ENCODE measurements around the gene MYEOV. TPM values are rescaled to one million over a fixed set of nuclear protein-coding genes. Genes with fewer than 3 reads are reported as not detected.

Gene MYEOV
- total RNA-seq, 1 experiment from 2014 or later: 1.4 TPM

GRCh38 chr11:69337211-69337721, 43.3 kb downstream of the MYEOV start (continued):
- TF ChIP-seq CBFB (CRISPR knock-in tag; IDR thresholded peaks at IDR 0.05; ENCODE audit: low read depth) (no peak), NR1H2 (CRISPR knock-in tag; IDR thresholded peaks at IDR 0.05) (no peak), NFE2L1 (CRISPR knock-in tag; IDR thresholded peaks at IDR 0.05) (no peak), ZNF423 (CRISPR knock-in tag; IDR thresholded peaks at IDR 0.05) (no peak), RELA (CRISPR knock-in tag; IDR thresholded peaks at IDR 0.05; ENCODE audit: borderline replicate concordance) (no peak), ZNF138 (CRISPR knock-in tag; conservative IDR thresholded peaks at IDR 0.05) (no peak), ZNF317 (CRISPR knock-in tag; IDR thresholded peaks at IDR 0.05; ENCODE audit: borderline replicate concordance, low read depth) (no peak), HMGA2 (CRISPR knock-in tag; IDR thresholded peaks at IDR 0.05) (no peak), OVOL2 (CRISPR knock-in tag; IDR thresholded peaks at IDR 0.05; ENCODE audit: borderline replicate concordance) (no peak), ATF3 (CRISPR knock-in tag; conservative IDR thresholded peaks at IDR 0.05) (no peak)

DNA sequence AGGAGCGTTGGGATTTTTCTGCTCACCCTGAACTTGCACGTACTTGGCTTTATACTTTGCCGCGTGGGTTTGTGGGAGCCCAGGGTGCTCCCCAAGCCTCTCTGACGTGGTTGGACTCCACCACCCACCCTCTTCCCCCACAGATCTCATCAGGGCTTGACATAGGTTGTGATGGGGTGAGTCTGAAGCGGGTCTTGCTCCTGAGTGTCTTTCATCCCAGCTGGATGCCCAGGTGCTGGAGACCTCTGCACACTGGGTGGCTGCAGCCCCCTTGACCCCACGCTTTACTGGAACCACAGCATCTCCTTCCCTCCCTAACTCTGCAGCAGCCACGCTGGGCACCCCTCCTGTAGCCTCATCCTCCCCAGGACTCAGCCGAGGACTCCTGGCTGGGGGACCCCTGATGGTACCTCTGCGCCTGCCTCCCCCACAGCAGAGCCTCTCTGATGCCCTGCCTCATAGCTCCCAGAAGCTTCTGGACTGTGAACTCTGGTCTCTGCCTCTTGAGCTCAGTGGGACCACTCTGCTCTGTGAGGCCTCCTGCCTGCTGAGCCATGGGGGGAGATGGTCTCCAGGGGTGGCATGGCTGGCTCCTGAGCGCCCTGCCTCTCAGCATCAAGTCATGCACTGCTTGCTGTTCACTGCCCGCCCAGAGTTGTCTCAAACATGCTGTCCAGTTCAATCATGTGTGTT, 45.2 kb downstream of the MYEOV start:
- ATAC-seq (no peak), DNase-seq (ENCODE audit: low spot score) (no peak)
- Mint-ChIP-seq H3K27me3 (ENCODE audit: low read depth) (no peaks in the 10 kb centered on the region), H3K4me3 (no peak overlapping the region), H3K4me1 (peaks cover 12% of the 10 kb centered on the region), H3K36me3 (peaks cover 4% of the 10 kb centered on the region; the same call in 1 of the 2 replicates), H3K9me3 (peaks cover 17% of the 10 kb centered on the region), H3K27ac (no peak overlapping the region)
- CTCF ChIA-PET: no interaction called here
- POLR2A ChIA-PET: no interaction called here
- TF ChIP-seq MYBL2 (CRISPR knock-in tag; IDR thresholded peaks at IDR 0.05) (no peak), MLX (CRISPR knock-in tag; IDR thresholded peaks at IDR 0.05) (no peak), ZMAT4 (CRISPR knock-in tag; IDR thresholded peaks at IDR 0.05) (no peak), NFATC4 (CRISPR knock-in tag; IDR thresholded peaks at IDR 0.05) (no peak), ZNF219 (CRISPR knock-in tag; IDR thresholded peaks at IDR 0.05; ENCODE audit: borderline replicate concordance) (no peak), ZBTB21 (CRISPR knock-in tag; IDR thresholded peaks at IDR 0.05; ENCODE audit: borderline replicate concordance) (no peak), PRRX2 (CRISPR knock-in tag; IDR thresholded peaks at IDR 0.05) (no peak), TP53 (CRISPR knock-in tag; IDR thresholded peaks at IDR 0.05) (no peak)
- TF ChIP-seq, protein P1, sequence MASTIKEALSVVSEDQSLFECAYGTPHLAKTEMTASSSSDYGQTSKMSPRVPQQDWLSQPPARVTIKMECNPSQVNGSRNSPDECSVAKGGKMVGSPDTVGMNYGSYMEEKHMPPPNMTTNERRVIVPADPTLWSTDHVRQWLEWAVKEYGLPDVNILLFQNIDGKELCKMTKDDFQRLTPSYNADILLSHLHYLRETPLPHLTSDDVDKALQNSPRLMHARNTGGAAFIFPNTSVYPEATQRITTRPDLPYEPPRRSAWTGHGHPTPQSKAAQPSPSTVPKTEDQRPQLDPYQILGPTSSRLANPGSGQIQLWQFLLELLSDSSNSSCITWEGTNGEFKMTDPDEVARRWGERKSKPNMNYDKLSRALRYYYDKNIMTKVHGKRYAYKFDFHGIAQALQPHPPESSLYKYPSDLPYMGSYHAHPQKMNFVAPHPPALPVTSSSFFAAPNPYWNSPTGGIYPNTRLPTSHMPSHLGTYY (CRISPR knock-in tag; IDR thresholded peaks at IDR 0.05): no peak
- TF ChIP-seq, protein P2, sequence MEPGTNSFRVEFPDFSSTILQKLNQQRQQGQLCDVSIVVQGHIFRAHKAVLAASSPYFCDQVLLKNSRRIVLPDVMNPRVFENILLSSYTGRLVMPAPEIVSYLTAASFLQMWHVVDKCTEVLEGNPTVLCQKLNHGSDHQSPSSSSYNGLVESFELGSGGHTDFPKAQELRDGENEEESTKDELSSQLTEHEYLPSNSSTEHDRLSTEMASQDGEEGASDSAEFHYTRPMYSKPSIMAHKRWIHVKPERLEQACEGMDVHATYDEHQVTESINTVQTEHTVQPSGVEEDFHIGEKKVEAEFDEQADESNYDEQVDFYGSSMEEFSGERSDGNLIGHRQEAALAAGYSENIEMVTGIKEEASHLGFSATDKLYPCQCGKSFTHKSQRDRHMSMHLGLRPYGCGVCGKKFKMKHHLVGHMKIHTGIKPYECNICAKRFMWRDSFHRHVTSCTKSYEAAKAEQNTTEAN (CRISPR knock-in tag; IDR thresholded peaks at IDR 0.05): no peak
- TF ChIP-seq, protein P3, sequence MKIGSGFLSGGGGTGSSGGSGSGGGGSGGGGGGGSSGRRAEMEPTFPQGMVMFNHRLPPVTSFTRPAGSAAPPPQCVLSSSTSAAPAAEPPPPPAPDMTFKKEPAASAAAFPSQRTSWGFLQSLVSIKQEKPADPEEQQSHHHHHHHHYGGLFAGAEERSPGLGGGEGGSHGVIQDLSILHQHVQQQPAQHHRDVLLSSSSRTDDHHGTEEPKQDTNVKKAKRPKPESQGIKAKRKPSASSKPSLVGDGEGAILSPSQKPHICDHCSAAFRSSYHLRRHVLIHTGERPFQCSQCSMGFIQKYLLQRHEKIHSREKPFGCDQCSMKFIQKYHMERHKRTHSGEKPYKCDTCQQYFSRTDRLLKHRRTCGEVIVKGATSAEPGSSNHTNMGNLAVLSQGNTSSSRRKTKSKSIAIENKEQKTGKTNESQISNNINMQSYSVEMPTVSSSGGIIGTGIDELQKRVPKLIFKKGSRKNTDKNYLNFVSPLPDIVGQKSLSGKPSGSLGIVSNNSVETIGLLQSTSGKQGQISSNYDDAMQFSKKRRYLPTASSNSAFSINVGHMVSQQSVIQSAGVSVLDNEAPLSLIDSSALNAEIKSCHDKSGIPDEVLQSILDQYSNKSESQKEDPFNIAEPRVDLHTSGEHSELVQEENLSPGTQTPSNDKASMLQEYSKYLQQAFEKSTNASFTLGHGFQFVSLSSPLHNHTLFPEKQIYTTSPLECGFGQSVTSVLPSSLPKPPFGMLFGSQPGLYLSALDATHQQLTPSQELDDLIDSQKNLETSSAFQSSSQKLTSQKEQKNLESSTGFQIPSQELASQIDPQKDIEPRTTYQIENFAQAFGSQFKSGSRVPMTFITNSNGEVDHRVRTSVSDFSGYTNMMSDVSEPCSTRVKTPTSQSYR (CRISPR knock-in tag; IDR thresholded peaks at IDR 0.05): no peak
- TF ChIP-seq, protein P4, sequence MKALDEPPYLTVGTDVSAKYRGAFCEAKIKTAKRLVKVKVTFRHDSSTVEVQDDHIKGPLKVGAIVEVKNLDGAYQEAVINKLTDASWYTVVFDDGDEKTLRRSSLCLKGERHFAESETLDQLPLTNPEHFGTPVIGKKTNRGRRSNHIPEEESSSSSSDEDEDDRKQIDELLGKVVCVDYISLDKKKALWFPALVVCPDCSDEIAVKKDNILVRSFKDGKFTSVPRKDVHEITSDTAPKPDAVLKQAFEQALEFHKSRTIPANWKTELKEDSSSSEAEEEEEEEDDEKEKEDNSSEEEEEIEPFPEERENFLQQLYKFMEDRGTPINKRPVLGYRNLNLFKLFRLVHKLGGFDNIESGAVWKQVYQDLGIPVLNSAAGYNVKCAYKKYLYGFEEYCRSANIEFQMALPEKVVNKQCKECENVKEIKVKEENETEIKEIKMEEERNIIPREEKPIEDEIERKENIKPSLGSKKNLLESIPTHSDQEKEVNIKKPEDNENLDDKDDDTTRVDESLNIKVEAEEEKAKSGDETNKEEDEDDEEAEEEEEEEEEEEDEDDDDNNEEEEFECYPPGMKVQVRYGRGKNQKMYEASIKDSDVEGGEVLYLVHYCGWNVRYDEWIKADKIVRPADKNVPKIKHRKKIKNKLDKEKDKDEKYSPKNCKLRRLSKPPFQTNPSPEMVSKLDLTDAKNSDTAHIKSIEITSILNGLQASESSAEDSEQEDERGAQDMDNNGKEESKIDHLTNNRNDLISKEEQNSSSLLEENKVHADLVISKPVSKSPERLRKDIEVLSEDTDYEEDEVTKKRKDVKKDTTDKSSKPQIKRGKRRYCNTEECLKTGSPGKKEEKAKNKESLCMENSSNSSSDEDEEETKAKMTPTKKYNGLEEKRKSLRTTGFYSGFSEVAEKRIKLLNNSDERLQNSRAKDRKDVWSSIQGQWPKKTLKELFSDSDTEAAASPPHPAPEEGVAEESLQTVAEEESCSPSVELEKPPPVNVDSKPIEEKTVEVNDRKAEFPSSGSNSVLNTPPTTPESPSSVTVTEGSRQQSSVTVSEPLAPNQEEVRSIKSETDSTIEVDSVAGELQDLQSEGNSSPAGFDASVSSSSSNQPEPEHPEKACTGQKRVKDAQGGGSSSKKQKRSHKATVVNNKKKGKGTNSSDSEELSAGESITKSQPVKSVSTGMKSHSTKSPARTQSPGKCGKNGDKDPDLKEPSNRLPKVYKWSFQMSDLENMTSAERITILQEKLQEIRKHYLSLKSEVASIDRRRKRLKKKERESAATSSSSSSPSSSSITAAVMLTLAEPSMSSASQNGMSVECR (CRISPR knock-in tag; IDR thresholded peaks at IDR 0.05; ENCODE audit: borderline replicate concordance): no peak

All from WTC11 (cell line).